Esophagus muscularis mucosa (tissue), 3 donors: Measurements from ENCODE around the gene FAM53A.

ENCODE experiments used
- CTCF ChIP-seq, 3 experiments: fragments of 200-600 bp in 2 of 3; fragments of 450-650 bp in 1 of 3; sonication (generic) in 2 of 3; IDR thresholded peaks; one replicate each; pipeline ENCODE4 v1.5.1; 2017 to 2019; ENCODE audit warnings: antibody characterized with exemption in 3 of 3, mild to moderate bottlenecking in 2 of 3, moderate library complexity in 1 of 3
- EP300 ChIP-seq: sonication (generic); formaldehyde crosslinking; IDR thresholded peaks from one replicate; pipeline ENCODE4 v1.6.1; 2017; ENCODE audit warnings: antibody characterized with exemption

GRCh38 chr4:1656132-1656531 is 28.0 kb downstream of the FAM53A start:
- TF ChIP-seq CTCF (IDR thresholded peaks at IDR 0.05) (no peak), EP300 (no peak)
